Measurements from ENCODE around the gene PTPRR. TPM values are rescaled to one million over a fixed set of nuclear protein-coding genes. Genes with fewer than 3 reads are reported as not detected.

Gene PTPRR
- total and polyA plus RNA-seq, 2 of the 13 experiments (the other 11 are each of a cell fraction or from before 2014, with no cell fraction given): not detected

DNA sequence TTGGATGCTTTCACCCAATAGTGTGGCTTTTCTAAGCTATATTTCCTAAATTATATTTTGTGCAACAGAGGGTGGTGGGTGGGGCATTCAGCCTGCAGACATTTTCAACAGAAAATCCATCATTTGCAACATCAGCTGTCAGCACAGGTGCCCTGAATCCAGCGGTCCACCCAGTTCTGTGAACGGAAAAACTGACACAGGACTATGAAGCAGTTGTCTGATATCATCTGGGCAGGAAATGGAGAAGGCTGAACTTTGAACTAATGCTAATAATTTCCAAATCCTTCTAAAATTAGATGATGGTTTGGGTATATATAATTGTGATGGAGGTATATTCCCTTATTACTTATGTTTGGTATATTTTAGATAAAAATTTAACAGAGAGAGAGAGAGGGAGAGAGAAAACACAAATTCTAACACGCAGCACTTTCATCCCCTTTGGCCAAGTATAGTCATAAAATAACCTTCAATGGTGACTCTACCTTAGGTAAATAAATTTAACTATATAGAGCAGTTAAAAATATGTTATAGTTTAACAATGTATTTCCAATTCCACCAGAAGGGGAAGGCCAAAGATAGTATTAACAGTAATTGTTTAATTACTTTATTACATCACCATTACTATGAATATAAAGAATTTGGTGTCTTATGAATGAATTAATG, 225.0 kb downstream of the PTPRR start:
- CTCF ChIA-PET (ENCODE audit: low intra/inter-chr PET ratio, low total read pairs): no interaction called here
- H3K4me1 ChIP-seq (ENCODE audit: insufficient read depth, low read length): no peaks in the 10 kb centered on the region
- H3K4me2 ChIP-seq (ENCODE audit: low read depth, low read length): no peak overlapping the region
- no TSS peak for BruUV-seq (replicated peaks)
- no peak overlapping the region for H3K4me3 ChIP-seq (replicated peaks in 1 of 3; ENCODE audit: insufficient read depth in 1 of 3, low read depth in 2 of 3, low read length in 3 of 3)
- FAIRE-seq: no peak
- in situ Hi-C loops (cut with HindIII; ENCODE audit: extremely low pct_ligation_motif_present, low pct_unique_long_range_greater_than_20kb) (no loop called here), intact Hi-C loops (cut with micrococcal nuclease; ENCODE audit: unreplicated experiment) (no loop called here)
- no peaks in the 10 kb centered on the region; a peak in 1 of 5 replicates for H3K27me3 ChIP-seq (ENCODE audit: control insufficient read depth in 1 of 2, insufficient read depth in 2 of 2, low read length in 2 of 2)
- no peaks in the 10 kb centered on the region for H3K36me3 ChIP-seq (replicated peaks in 1 of 2; ENCODE audit: control insufficient read depth in 1 of 2, insufficient read depth in 2 of 2, low read length in 2 of 2)
- no peak overlapping the region for H3K9ac ChIP-seq (ENCODE audit: insufficient read depth, low read depth, low read length)
- H3K27ac ChIP-seq (ENCODE audit: extremely low read length, insufficient read depth, low read length): no peak overlapping the region
- DNase-seq (ENCODE audit: low spot score): no peak
- 5% methylated on average over 3 of the region's 3 CpGs for WGBS (ENCODE audit: low lambda C conversion rate)
- H3K79me2 ChIP-seq (ENCODE audit: insufficient read depth, low read length): no peaks in the 10 kb centered on the region
- H4K20me1 ChIP-seq (ENCODE audit: insufficient read depth, low read length): no peaks in the 10 kb centered on the region
- ATAC-seq: no peak
- H3K9me3 ChIP-seq (ENCODE audit: low read length): no peaks in the 10 kb centered on the region
- no peak overlapping the region for H2AFZ ChIP-seq (ENCODE audit: low read length)
- POLR2A ChIA-PET: no interaction called here
- no peak for TF ChIP-seq MAF1 (CRISPR knock-in tag; IDR thresholded peaks at IDR 0.05; ENCODE audit: borderline replicate concordance)
- no peak for TF ChIP-seq ZNF282 (IDR thresholded peaks at IDR 0.05; ENCODE audit: partially characterized antibody)
- TF ChIP-seq, protein P1, sequence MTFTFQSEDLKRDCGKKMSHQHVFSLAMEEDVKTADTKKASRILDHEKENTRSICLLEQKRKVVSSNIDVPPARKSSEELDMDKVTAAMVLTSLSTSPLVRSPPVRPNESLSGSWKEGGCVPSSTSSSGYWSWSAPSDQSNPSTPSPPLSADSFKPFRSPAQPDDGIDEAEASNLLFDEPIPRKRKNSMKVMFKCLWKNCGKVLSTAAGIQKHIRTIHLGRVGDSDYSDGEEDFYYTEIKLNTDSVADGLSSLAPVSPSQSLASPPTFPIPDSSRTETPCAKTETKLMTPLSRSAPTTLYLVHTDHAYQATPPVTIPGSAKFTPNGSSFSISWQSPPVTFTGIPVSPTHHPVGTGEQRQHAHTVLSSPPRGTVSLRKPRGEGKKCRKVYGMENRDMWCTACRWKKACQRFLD (CRISPR knock-in tag; IDR thresholded peaks at IDR 0.05; ENCODE audit: borderline replicate concordance): no peak
- TF ChIP-seq HNRNPLL (IDR thresholded peaks at IDR 0.05; ENCODE audit: low read depth, low read length, poor library complexity, severe bottlenecking): no peak
- no peak for TF ChIP-seq NBN (conservative IDR thresholded peaks at IDR 0.05)
- no peak for TF ChIP-seq NFYC (CRISPR knock-in tag; IDR thresholded peaks at IDR 0.05)
- TF ChIP-seq NR2F6 (IDR thresholded peaks at IDR 0.05): no peak
- no peak for TF ChIP-seq NR2F6 (CRISPR knock-in tag; IDR thresholded peaks at IDR 0.05)
- TF ChIP-seq ZBTB7B (CRISPR knock-in tag; IDR thresholded peaks at IDR 0.05): no peak
- no peak for TF ChIP-seq ZNF709 (CRISPR knock-in tag; IDR thresholded peaks at IDR 0.05)
- no peak for TF ChIP-seq TFDP2 (CRISPR knock-in tag; IDR thresholded peaks at IDR 0.05)
- TF ChIP-seq ZNF646 (CRISPR knock-in tag; IDR thresholded peaks at IDR 0.05): no peak

Data from HepG2 (cell line).